NCI-H1694 (cell line): Measurements from ENCODE around the gene ZNF248.
A peak's percentile ranks its signal among the peaks of the same experiment; 100 is the strongest.
"Not testable (repeated sequence)": the region's sequence is repeated elsewhere in the genome, so short reads cannot be mapped to it uniquely, and the experiment has no call there.

Experiments
- DNase-seq: peaks from one replicate; lab custom pipeline; 2025; lab: John Stamatoyannopoulos, UW

The ZNF248 gene

DNA sequence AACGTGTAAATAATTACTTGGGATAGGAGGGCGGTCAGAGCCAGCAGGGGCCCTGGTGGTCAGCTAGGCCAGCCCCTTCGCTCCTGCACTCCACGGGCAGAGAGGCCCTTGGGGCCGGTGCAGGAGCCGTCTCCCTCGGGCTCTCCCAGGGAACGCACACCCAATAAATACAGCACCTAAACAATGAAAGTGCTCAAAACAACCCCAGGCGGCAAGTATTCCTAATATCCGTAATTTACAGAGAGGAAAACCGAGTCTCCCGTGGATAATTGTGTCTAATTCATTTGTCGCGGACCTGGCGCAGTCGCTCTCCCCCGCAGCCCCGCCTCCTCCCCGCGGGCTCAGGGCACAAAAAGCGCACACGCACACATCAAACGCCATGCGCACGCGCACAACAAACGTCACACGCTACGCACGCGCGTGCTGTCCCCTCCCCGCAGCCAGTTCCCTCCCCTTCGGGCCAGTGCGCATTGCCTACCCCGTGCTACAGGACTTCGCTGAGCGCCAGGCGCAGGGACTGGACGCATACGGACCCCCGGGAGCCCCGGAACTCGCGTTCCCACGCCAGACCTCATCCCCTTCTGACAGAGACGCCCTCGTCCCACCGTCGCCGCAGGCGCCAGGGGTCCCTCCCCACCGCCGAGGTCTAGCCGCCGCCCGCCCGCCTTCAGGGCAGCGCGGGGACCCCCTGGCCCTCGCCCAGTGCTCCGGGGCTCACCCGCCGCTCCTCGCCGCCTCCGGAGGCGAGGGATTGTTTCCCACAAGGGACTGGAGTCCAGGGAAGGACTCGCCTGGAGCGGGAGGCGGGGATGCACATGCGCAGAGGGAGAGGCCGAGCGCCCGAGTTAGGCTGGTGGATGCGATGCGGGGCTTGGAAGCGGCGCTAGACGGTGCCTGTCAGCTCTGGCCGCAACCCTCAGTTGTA is at the start of gene ZNF248:
TSS of gene ZNF248 (minus strand) at position 324 of the 925 bp plus-strand sequence. CDS start 1,300 bp downstream, outside the sequence.
- DNase-seq = peak; percentile 94

DNA sequence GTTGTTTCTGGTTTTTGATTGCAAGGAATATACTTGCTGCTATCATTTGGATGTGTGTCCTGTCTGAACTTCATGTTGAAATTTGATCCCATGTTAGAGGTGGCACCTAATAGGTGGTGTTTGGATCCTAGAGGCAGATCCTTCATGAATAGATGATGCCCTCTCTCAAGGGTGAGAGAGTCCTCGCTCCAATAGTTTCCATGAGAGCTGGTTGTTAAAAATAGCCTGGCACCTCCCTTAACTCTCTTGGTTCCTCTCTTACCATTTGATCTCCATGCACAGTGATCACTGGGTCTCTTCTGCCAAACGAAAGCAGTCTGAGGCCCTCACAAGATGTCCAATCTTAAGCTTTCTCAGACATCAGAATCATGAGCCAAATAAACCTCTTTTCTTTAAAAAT is 49.0 kb upstream of the ZNF248 start:
- no peak for DNase-seq

DNA sequence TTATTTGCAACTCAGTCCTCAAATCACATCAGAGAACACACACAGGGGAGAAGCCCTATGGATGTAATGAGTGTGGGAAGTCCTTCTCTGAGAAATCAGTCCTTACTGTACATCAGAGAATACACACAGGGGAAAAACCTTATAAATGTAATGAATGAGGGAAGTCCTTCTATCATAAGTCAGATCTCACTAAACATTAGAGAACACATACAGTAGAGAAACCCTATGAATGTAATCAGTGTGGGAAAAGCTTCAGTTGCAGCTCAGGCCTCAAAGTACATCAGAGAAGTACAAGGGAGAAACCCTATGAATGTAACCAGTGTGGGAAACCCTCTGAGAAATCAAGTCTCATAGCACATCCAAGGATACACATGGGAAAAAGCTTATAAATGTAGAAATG is 39.0 kb upstream of the ZNF248 start:
- DNase-seq = no peak

DNA sequence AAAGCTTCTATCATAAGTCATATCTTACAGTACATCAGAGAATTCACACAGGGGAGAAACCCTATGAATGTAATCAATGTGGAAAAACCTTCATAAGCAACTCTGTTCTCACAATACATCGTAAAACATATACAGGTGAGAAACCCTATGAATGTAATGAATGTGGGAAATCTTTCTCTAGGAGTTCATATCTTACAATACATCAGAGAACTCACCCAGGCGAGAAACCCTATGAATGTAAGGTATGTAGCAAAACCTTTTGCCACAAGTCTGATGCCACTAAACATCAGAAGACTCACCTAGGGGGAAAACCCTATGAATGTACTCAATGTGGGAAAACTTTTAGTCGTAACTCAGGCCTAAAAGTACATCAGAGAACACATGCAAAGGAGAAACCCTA is 38.3 kb upstream of the ZNF248 start:
- DNase-seq = no peak

GRCh38 chr10:37885850-37886249 is 28.4 kb upstream of the ZNF248 start:
- DNase-seq = no peak

- DNase-seq = no peak
Measured at GRCh38 chr10:37872955-37873354, 15.5 kb upstream of the ZNF248 start.

- no peak for DNase-seq
Measured at GRCh38 chr10:37872283-37872682, 14.9 kb upstream of the ZNF248 start.

GRCh38 chr10:37871568-37872251 is 14.3 kb upstream of the ZNF248 start:
- no peak for DNase-seq

DNA sequence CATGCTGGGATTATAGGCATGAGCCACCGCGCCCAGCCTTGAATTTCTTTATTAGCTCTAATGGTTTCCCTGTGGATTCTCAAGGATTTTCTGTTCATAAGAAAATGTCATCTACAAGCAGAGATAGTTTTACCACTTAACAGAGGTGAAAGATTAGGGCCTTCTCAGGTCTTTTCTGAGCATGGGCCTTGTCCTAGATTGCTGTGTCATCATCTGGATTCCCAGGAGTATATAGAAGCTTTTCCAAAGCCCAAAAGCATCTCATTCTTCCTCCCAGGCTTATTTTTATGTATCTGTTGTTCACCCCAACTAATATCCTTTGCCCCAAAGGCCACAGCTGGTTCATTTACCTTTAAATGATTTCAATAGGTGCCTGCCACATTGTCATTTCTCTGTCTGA is 13.7 kb upstream of the ZNF248 start:
- no peak for DNase-seq

- no peak for DNase-seq
Measured at GRCh38 chr10:37868796-37869195, 11.4 kb upstream of the ZNF248 start.

- no peak for DNase-seq
Measured at GRCh38 chr10:37865957-37866803, 8.8 kb upstream of the ZNF248 start.

GRCh38 chr10:37865264-37865663 is 7.9 kb upstream of the ZNF248 start:
- no peak for DNase-seq

DNA sequence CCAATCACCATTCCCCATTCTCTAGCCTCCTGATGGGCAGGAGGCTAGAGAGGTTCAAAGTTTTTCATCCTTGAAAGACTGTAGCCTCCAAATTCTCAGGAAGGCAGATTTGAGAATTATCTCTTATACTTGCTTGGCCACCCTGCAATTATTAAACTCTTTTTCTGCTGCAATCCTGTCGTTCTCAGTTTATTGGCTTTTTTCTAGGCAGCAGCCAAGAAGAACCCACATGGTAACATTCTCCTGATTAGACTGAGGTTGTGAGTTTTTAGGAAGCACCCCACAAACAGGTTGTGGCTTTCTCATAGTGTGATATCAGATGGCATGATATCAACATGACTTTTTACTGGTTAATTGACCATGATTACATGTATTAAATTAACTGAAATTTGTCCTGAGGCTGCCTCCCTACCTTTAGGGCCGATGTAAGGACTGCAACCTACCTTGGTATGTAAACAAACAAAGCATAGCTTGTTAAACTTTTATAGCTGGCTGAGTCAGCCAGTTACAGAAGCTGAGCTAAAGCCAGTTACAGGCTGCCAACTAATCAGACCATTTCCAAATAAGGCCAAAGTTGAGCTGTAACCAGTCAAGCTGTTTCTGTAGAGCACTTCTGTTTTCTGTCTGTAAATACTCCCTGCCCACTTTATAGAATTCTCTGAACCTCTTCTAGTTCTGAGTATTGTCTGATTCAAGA is 3.2 kb upstream of the ZNF248 start:
- no peak for DNase-seq

DNA sequence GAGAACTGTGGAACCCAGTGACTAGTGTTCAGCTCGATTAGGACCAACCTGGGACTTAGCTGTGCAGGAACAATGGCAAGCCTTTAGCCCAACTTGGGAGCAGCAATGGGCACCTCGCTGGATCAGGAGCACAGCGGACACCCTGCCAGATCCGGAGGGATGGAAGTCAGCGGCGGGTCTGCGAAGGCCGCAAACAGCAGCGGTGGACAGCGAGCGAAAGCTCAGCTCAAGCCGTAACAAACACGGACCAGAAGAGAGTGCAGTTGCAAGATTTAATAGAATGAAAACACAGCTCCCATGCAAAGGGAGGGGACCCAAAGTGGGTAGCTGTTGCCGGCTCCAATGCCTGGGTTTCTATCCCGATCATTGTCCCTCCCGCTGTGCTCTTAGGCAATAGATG is 1.9 kb upstream of the ZNF248 start:
- DNase-seq = not testable (repeated sequence)

GRCh38 chr10:37856881-37857286 is 526 bp downstream of the ZNF248 start:
- no peak for DNase-seq

DNA sequence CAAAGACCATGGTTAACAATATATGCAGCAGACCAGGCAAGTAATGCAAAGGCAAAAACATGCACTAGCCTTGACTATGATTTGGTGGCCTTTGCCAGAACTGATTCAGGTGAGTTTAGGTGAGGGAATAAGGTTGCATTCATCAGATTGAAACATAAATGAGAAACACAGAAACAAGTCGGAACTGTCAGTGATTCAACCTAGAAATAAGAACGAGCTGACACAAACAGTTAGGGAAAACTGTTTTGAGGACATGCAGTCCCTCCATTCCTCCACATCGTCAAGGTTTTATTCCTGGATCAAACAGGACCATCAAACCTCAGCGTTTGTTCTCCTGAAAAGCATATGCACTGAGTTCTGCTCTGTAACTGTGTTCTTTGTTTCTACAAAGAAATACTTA is 1.8 kb downstream of the ZNF248 start:
- no peak for DNase-seq

GRCh38 chr10:37854626-37855025 is 2.8 kb downstream of the ZNF248 start:
- DNase-seq = no peak

- DNase-seq = no peak
Measured at GRCh38 chr10:37844644-37845043, 12.8 kb downstream of the ZNF248 start.

DNA sequence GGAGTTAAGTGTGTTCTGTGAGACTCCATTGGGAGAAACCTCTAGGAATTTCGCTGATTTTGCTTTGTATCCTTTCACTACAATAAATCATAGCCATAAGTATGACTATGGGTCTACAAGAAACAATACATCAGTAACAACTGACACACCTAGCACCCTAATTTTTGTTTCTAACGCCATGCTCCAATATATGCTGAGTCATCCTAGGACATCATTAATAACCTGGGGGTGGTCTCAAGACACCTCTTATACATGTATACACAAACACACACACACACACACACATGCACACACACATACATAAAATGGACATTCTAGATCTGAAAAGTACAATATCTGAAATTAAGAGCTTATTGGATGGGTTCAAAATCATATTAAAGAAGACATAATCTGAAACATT is 18.2 kb downstream of the ZNF248 start:
- no peak for DNase-seq

- no peak for DNase-seq
Measured at GRCh38 chr10:37831495-37832333, 25.7 kb downstream of the ZNF248 start.

DNA sequence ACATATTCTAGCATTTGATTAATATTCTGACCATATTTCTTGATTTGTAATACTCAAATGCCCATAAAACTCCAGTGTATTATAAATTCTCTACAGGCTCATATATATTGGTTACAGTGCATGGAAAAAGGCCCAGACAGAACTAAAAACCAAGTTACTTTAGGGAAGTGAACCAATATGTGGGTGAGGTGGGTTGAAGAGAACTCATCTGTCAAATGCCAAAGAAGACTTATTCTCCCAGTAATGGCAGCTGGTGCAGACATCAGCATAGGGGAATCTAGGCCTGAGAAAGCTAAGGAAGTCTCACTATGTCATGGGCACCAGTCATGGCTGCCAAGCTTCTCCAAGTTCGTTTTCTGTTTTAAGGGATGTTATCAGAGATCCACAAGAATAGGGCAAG is 30.6 kb downstream of the ZNF248 start:
- no peak for DNase-seq
